GM12874 (cell line): ENCODE results near the gene SPNS2.

Source experiments
- CTCF ChIP-seq: IDR thresholded peaks from 2 replicates; pipeline ENCODE4 v1.5.1; 2011; ENCODE audit warnings: low read depth, mild to moderate bottlenecking, control low read depth, low read length, moderate library complexity; ENCODE audit not compliant: insufficient read depth

The SPNS2 gene

GRCh38 chr17:4512156-4513112, 13.8 kb downstream of the SPNS2 start:
- TF ChIP-seq CTCF, result no peak

- TF ChIP-seq CTCF, result no peak
These were observed 14.7 kb downstream of the SPNS2 start for GRCh38 chr17:4513113-4514032.

DNA sequence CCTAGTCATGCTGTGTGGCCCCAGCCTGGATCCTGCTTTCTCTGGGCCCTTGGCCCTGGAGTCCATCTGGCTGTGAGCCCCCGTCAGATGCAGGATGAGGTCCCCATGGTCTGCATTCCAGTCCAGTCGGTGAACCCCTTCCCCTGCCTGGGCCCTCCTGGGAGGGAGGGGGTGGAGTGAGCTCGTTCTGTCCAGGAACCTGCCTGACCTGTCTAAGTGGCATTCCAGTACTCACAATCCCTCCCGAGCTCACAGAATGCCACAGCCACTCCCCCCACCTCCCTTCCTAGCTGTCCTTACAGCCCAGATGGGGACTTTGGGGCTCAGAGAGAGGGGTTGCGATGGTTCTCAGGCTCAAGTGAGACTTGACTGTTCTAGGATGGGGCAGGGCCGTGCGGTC, 15.5 kb downstream of the SPNS2 start:
- TF ChIP-seq CTCF, result no peak

DNA sequence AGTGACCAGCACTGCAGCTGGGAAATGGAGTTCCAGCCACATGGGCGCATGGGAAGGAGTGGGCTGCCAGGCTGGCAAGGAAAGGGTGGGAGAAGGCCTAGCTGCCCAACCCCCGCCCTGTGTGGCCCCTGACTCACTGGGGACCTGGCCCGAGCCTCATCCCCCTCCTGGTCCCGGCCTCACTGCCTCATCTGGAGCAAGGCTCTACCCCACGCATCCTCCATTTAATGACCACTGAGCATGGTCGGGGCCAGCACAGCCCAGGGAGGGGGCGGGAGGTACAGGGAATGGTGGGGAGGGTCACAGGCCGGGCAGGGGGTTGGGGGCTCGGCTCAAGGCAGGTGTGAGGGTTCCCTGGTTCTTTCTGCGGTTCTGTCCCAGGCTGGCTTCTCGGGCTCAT, 16.1 kb downstream of the SPNS2 start:
- TF ChIP-seq CTCF, result no peak

DNA sequence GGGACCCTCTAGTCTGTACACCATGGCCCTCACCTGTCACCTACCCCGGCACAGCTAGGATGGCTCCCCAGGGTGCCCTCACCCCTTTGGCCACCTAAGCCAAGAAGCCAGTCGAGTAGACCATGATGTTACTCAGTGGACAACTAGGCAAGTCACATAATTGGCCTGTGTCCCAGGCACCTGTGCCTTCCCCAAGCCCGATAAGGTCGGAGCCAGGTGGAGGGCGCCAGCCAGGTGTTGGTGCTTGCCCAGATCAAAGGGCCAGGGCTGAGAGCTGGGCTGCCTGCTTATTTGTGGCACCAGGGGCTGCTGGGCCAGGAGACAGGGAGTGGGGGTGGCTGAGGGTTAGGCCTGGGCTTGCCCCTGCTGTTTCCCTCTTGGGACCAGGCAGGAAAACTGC, 16.8 kb downstream of the SPNS2 start:
- no peak for TF ChIP-seq CTCF

DNA sequence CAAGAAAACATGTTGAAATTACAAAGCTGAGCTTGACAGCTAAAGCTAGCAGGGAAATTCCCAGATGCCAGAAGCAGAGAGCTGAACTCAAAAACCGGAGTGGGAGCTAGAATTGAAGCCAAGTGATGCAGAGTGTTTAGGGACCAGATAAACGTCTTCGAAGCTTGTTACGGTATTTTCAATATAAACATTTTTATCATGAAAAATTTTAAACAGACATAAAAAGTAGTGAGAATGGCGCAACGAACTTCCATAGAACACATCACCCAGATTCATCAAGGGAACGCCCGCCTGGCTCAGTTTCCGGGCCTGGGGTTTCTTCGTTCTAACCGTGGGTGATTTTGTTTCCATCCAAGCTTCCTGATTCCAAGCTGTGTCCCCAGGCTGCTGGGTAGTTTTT, 18.1 kb downstream of the SPNS2 start:
- no peak for TF ChIP-seq CTCF

DNA sequence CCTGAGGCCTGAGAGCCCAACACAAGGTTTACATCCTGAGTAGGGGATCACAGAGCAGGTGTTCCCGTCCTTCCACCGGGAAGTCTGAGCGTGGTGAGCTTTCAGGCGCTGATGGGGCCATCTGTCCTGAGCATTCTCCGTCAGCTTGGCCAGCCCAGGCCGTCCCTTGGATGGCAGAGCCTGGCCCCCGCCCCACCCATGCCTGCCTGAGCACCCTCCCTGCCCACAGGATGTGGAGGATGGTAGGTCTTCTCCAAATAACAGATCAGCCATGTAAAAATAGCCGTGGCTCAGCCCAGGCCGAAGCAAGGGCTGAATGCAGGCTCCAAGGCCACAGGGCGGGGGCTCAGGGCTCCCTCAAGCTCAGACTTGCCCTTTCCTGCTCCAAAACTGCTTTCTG, 20.2 kb downstream of the SPNS2 start:
- no peak for TF ChIP-seq CTCF
